Parathyroid adenoma (tissue), 2 donors: ENCODE data around the gene LGR4.

ENCODE experiments used
- H2AFZ ChIP-seq: fragments of 300-600 bp; sonication (generic); one replicate; pipeline ENCODE4 v1.7.0; 2017; ENCODE audit warnings: antibody characterized with exemption, mild to moderate bottlenecking
- H3K27ac ChIP-seq: fragments of 300-600 bp; sonication (generic); one replicate; pipeline ENCODE4 v1.7.0; 2017
- H3K27me3 ChIP-seq: fragments of 300-600 bp; sonication (generic); one replicate; pipeline ENCODE4 v1.7.0; 2017; ENCODE audit warnings: low read length; ENCODE audit not compliant: control insufficient read depth, insufficient read depth
- H3K36me3 ChIP-seq: fragments of 300-600 bp; sonication (generic); one replicate; pipeline ENCODE4 v1.7.0; 2017; ENCODE audit warnings: low read length; ENCODE audit not compliant: control insufficient read depth, insufficient read depth
- H3K4me1 ChIP-seq: fragments of 300-600 bp; sonication (generic); one replicate; pipeline ENCODE4 v1.7.0; 2017; ENCODE audit warnings: control low read depth
- H3K4me2 ChIP-seq: fragments of 300-600 bp; sonication (generic); one replicate; pipeline ENCODE4 v1.7.0; 2017; ENCODE audit warnings: low read length
- H3K4me3 ChIP-seq: fragments of 300-600 bp; sonication (generic); one replicate; pipeline ENCODE4 v1.7.0; 2017; ENCODE audit warnings: low read depth, low read length
- H3K79me2 ChIP-seq: fragments of 300-600 bp; sonication (generic); one replicate; pipeline ENCODE4 v1.7.0; 2017; ENCODE audit warnings: control low read depth
- H3K9ac ChIP-seq: fragments of 300-600 bp; sonication (generic); one replicate; pipeline ENCODE4 v1.7.0; 2017; ENCODE audit warnings: mild to moderate bottlenecking
- H3K9me3 ChIP-seq: fragments of 300-600 bp; sonication (generic); one replicate; pipeline ENCODE4 v1.7.0; 2017; ENCODE audit warnings: low read length; ENCODE audit not compliant: control insufficient read depth
- TF ChIP-seq, protein P1 (sequence below): fragments of 300-600 bp; sonication (generic); IDR thresholded peaks from one replicate; pipeline ENCODE4 v1.7.0; 2017; ENCODE audit warnings: antibody characterized with exemption, mild to moderate bottlenecking
- donor health status: primary hyperparathyroidism.

The LGR4 gene

DNA sequence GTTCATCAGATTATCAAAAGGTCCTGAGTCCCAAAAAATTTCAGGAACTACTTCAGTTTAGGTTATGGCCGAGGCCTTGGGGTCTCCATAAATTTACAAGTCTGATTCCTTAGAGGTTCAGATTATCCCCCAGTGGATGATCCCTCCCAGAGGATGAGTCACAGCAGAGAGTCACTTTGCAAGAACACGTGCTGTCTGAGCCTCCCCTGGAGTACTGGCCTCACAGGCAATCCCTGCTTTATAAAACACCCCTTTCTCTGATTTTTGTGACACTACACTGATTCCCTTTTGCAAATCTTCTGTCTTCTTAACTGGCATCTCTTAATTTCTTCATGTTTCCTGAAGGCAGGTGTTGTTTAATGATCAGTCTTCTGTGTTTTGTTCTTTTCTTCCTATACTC, 154.8 kb downstream of the LGR4 start:
- no peak overlapping the region for H3K4me2 ChIP-seq
- H3K9me3 ChIP-seq = no peaks in the 10 kb centered on the region
- H3K4me1 ChIP-seq = no peaks in the 10 kb centered on the region
- TF ChIP-seq, protein P1, sequence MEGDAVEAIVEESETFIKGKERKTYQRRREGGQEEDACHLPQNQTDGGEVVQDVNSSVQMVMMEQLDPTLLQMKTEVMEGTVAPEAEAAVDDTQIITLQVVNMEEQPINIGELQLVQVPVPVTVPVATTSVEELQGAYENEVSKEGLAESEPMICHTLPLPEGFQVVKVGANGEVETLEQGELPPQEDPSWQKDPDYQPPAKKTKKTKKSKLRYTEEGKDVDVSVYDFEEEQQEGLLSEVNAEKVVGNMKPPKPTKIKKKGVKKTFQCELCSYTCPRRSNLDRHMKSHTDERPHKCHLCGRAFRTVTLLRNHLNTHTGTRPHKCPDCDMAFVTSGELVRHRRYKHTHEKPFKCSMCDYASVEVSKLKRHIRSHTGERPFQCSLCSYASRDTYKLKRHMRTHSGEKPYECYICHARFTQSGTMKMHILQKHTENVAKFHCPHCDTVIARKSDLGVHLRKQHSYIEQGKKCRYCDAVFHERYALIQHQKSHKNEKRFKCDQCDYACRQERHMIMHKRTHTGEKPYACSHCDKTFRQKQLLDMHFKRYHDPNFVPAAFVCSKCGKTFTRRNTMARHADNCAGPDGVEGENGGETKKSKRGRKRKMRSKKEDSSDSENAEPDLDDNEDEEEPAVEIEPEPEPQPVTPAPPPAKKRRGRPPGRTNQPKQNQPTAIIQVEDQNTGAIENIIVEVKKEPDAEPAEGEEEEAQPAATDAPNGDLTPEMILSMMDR = no peak
- H3K79me2 ChIP-seq = no peaks in the 10 kb centered on the region
- no peak overlapping the region for H2AFZ ChIP-seq
- no peak overlapping the region for H3K27ac ChIP-seq
- H3K36me3 ChIP-seq = no peaks in the 10 kb centered on the region
- H3K4me3 ChIP-seq = no peak overlapping the region
- no peak overlapping the region for H3K9ac ChIP-seq
- H3K27me3 ChIP-seq = no peaks in the 10 kb centered on the region
